KOPT-K1 (cell line): ENCODE results near the gene SLX4.

ENCODE experiments used
- H3K27ac ChIP-seq: fragments of 200-600 bp; sonication (generic); 2 replicates; pipeline ENCODE4 v1.5.1; 2016; ENCODE audit warnings: antibody characterized with exemption, mild to moderate bottlenecking, low read depth, low read length; ENCODE audit not compliant: poor library complexity, severe bottlenecking
- H3K36me3 ChIP-seq: fragments of 200-600 bp; sonication (generic); 2 replicates; pipeline ENCODE4 v1.5.1; 2017; ENCODE audit warnings: antibody characterized with exemption, mild to moderate bottlenecking, low read length, moderate library complexity; ENCODE audit not compliant: insufficient read depth
- H3K9me3 ChIP-seq: fragments of 200-600 bp; sonication (generic); 2 replicates; pipeline ENCODE4 v1.5.1; 2017; ENCODE audit warnings: antibody characterized with exemption, low read length, mild to moderate bottlenecking; ENCODE audit not compliant: insufficient read depth, poor library complexity, severe bottlenecking

The SLX4 gene

DNA sequence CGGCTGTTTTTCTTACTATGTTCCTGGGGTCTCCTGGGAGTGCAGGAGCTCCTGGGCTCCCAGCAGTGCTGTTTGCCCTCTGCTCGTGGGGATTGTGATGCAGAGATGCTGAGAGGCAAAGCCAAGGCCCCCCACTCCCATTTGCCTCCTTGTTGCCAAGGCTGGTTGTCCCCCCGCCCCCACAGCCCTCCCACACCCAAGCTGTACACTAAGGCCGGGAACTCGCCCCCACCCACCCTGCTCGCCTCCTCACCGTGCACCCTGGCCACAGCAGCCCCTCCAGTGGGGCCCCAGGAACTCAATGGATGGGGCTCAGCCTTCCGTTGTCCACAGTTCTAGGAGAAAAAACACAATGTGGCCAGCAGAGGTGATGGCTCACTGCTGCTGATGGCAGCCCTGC is 44.4 kb downstream of the SLX4 start:
- peaks cover 12% of the 10 kb centered on the region for H3K9me3 ChIP-seq
- H3K36me3 ChIP-seq: peaks cover 55% of the 10 kb centered on the region
- no peak overlapping the region for H3K27ac ChIP-seq

DNA sequence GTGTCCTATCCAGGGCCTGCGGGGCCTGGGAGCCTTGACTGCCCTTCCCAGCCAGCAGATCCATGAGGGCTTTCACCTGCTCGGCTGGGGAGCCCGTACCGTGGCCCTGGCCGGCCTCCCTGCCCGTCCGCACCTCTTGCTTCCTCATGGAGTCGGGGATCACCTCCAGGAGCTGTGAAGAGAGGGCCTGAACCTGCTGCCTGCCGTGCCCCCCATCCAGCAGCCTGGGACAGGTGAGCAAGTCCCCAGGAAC is 46.6 kb downstream of the SLX4 start:
- Histone ChIP-seq H3K9me3 (no peaks in the 10 kb centered on the region), H3K27ac (no peak overlapping the region), H3K36me3 (peaks cover 58% of the 10 kb centered on the region)

DNA sequence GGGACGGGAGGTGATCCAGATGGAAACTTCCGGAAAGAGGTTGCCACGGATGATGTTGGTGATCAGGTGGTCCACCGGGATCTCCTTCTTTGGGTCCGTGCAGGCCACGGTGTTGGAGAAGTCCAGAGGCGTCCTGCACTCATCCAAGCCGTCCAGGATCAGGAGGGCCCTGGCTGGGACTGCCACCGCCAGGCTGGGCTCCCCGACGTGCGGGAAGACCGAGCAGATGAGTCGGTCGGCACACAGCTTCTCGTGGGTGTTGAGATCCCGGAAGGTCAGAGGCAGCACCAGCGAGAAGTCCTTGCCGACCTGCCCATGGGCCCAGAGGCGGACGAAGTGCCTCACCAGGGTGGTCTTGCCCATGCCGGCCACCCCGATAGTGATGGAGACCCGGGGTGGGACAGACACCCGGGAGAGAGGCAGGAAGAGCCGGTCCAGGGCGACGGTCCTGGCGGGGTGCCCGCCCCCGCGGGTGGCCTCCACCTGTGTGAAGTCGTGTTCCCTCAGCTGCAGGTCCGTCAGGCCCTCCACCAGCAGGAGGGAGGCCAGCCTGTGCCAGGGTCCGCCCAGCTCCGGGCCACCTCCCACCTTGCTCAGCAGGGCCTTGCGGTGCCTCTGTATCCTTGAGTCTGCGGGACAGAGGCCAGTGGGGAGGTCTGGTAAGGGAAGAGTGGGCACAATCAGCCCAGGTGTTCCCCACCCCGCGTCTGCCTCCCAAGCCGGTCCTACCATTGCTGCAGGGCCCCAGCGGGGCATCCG is 47.1 kb downstream of the SLX4 start:
- Histone ChIP-seq H3K27ac (no peak overlapping the region), H3K9me3 (no peaks in the 10 kb centered on the region), H3K36me3 (peaks cover 58% of the 10 kb centered on the region)

DNA sequence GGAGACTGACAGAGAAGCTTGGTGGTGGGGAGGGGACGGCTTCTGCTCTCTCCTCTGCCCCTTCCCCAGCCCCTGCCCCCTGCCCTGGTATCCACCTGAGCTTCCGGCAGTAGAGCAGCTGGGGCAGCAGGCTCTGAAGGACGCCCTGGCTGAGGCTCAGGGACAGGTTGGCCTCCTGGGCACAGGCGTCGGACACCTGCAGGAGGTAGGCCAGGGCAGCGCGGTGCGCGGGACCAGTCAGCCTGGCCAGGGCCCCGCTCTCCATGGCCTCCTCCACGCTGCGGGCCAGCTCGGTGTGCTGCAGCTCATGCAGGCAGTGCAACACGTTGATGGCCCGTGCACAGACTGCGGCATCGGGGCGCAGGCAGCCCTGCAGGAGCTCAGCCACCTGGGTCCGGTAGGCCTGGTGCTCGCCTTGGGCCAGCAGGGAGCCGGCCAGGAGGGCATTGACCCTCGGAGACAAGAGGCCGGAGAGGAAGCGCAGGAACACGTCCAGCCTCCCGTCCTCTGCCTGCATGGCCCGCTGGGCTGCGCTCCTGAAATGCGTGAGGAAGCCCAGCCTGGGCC is 48.4 kb downstream of the SLX4 start:
- H3K27ac ChIP-seq: no peak overlapping the region
- no peaks in the 10 kb centered on the region for H3K9me3 ChIP-seq
- H3K36me3 ChIP-seq: peaks cover 68% of the 10 kb centered on the region

DNA sequence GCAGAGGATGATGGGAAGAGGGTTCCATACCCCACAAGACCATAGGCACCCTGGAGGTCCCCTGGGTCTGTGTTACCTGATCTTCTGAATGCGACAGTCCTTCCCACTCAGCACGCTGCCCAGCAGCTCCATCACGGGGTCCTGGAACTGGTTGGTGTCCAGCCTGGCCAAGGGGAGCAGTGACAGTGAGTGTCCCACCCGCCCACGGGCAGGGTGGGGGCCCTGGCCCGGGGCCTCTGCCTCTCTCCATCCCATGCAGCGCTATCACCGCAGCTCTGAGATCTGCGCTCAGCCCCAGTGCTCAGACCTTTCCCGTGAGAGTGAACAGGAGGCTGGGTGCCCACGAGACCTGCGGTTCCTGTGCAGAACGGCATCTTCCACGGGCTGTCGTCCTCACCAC is 49.8 kb downstream of the SLX4 start:
- peaks cover 76% of the 10 kb centered on the region for H3K36me3 ChIP-seq
- no peaks in the 10 kb centered on the region for H3K9me3 ChIP-seq
- H3K27ac ChIP-seq: no peak overlapping the region

DNA sequence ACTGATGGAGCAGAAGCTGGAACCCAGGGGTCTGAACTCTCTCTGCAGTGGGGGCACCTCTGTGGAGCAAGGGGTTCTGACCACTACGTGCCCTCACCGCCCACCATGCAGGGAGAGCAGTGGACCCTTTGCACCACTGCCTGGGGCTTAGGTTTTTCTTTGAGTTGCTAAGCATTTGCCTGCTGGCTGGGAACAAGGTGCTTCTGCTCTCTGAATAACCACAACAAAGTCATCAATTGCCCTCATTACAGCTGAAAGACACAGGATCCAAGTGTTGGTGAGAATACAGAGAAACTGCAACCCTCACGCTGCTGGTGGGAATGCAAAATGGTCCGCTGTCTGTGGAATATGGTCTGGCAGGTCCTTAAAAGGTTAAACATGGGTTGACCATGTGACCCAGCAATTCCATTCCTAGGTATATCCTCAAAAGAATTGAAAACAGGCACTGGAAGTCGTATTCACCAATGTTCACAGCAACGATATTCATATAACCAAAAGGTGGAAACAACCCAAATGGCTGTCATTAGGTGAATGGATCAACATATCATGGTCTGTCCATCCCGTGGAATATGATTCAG is 57.0 kb downstream of the SLX4 start:
- peaks cover 90% of the 10 kb centered on the region for H3K36me3 ChIP-seq
- H3K27ac ChIP-seq: no peak overlapping the region
- H3K9me3 ChIP-seq: no peaks in the 10 kb centered on the region

DNA sequence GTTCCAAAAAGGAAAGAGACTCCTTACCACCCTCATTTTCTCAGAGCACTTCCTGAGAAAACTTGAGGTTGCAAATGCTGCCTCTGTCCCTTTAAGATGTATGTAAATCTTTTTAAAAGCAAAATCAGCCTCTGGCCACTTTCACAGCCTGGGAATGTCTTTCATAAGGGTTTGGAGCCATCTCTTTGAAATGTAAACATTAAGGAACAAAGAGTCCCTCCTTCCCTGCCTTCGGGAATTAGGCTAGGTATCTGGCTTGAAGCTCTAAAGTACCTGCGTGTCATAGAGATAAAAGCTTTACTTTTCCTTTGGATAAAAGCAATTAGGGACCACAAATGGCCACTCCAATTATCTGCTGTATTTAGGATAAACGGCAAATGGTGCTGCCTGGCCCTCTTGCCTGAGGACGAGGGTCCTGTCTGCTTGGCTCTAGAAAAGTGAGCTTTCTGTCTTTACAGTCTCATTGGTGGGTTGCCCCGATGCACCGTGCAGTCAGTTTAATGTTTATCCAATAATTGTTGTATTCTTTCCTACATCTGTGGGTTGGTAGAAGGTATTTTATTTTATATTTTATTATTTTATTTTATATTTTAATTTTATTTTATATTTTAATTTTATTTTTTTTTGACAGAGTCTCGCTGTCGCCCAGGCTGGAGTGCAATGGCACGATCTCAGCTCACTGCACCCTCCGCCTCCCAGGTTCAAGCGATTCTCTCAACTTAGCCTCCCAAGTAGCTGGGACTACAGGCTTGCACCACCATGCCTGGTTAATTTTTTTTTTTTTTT is 58.1 kb downstream of the SLX4 start:
- no peak overlapping the region for H3K27ac ChIP-seq
- H3K9me3 ChIP-seq: no peaks in the 10 kb centered on the region
- H3K36me3 ChIP-seq: peaks cover 93% of the 10 kb centered on the region

DNA sequence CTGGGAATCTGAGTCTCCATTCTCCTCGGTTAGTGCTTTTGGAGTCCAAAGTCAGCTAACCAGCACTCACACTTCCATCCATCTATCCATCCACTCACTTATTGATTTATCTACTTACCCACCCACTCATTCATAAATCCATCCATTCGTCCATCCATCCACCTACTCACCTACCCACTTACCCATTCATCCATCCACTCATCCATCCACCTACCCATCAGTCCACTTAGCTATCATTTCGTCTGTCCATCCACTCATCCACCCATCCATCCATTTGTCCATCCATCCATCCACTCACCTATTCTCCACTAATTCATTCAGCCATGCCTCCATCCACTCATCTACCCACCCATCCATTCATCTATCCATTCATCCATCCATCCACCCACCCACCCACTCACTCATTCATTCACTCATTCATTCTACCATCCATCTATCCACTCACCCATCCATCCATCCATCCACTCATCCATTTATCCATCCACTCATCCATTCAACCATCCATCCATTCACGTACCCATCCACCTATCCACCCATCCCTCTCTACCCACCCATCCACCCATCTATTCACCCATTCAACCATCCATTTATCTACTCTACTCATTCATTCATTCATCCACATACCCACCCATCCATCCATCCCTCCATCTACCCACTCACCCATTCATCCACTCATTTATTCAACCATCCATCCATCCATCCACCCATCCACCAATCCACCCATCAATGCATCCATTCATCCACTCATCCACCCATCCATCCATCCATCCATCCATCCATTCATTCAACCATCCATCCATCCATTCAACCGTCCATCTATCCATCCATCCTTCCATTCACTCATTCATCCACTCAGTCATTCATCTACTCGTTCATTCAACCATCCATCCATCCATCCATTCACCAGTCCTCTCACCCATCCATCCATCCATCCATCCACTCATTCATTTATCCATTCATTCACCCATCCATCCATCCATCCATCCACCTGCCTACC is 60.3 kb downstream of the SLX4 start:
- H3K9me3 ChIP-seq: no peaks in the 10 kb centered on the region
- H3K27ac ChIP-seq: no peak overlapping the region
- peaks cover 89% of the 10 kb centered on the region for H3K36me3 ChIP-seq

DNA sequence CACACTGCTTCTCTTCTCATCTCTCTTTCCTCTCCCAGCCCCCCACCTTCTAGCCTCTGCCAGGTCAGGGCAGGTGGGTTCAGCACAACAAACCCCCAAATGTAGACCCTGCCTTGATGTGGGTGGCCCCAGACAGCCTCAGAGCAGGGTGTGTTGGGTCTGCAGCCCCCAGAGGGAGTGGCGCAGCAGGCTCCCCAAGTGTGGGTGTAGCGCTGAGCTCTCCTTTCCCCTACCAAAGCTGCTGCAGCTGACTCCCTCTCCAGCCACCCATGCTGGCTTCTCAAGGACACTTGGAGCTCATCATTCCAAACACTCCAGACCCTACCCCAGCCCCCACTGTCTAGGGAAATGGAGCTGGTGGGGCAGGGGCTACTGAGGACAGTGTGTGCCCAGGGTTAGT is 61.5 kb downstream of the SLX4 start:
- no peaks in the 10 kb centered on the region for H3K9me3 ChIP-seq
- peaks cover 80% of the 10 kb centered on the region for H3K36me3 ChIP-seq
- no peak overlapping the region for H3K27ac ChIP-seq

DNA sequence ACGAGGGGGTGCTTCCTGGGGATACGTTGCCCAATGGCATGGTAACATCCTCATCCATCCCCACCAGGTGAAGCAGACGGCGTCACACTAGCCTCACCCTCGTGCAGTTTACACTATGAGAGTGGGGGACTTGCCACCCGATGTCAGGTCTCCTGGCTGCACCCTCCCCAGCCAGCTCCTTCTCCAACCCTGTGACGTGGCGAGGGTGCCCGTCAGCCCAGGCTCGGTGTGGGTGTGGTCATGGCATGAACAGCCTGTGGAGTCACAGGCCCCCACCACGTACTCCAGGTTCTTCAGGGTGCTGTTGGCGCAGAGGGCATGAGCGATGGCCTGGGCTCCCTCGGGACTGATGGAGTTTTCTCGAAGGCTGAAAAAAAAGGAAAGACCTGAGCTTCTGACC is 62.5 kb downstream of the SLX4 start:
- Histone ChIP-seq H3K27ac (no peak overlapping the region), H3K9me3 (no peaks in the 10 kb centered on the region), H3K36me3 (peaks cover 70% of the 10 kb centered on the region)

DNA sequence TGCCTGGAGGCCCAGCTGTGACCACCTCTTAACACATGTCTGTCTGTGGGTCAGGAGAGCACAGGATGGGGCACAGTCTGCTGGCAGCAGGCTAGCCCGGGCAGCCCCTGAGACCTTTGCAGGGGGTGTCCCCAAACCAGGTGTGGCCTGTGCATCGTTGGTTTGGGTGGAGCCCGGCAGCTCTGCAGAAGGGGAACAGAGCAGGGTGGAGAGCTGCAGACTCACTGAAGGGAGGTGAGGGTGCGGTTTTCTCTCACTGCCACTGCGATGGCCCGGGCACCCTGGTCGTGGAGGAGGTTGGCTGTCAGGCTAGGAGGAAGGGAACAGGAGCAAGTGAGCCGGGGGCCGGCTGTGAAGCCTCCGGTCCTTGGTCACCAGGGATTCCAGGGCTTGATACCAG is 63.0 kb downstream of the SLX4 start:
- H3K9me3 ChIP-seq: no peaks in the 10 kb centered on the region
- peaks cover 73% of the 10 kb centered on the region for H3K36me3 ChIP-seq
- no peak overlapping the region for H3K27ac ChIP-seq

DNA sequence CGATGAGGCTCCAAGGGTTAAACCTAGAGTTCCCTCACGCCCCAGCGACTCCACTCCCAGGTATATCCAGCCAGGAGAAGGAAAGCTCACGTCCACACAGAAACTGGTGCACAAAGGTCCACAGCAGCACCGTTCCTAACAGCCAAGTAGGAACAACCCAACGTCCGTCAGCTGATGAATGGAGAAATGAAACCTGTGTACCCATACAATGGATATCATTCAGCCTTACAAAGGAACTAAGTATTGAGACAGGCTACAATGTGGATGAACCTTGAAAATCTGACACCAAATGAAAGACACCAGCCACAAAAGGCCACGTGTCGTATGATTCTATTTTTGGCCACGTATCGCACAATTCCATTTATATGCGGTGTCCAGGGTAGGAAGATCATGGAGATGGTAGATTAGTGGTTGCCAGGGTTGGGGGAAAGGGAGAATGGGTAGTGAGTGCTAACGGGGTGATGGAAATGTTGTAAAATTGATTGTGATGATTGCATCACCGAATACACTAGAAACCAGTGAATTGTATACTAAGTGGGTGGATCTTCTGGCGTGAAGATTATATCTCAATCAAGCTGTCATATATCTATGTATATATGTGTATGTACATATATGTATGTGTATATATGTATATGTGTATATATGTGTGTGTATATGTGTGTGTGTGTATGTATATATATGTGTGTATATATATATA is 64.3 kb downstream of the SLX4 start:
- no peak overlapping the region for H3K27ac ChIP-seq
- H3K9me3 ChIP-seq: no peaks in the 10 kb centered on the region
- peaks cover 73% of the 10 kb centered on the region for H3K36me3 ChIP-seq

DNA sequence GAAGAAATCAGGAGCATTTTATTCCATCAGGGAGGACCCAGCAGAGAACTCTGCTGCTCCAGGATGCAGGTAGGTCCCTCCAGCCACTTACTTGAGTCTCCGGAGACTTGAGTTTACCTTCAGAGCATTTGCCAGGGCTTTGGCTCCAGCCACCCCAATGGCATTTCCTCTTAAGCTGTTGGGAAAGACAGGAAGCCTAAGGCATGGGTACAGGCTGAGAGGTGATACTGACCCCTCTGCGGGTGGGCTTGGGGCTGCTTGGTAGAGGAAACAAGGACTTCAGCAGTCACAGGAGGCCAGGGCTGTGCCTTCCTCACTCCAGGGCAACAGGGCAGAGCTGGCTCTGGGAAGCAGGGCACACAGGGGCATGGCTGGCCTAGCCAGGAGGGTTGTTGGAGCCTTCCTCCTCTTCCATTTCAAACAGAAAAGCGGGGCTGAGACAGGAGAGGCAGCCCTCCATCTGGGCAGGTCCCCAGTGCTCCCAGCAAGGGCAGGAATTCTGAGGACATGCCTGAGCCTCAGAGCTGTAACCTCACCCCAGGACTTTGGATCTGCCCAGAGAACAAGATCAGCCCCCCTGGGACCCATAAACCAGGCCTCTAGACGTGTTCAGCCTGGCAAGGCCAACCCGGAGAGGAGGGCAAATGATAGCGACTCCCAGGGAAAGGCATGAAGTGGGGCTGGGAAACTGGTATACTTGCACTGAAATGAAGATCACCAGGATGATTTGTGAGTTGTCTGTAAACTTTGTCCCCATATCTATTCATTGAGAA is 68.6 kb downstream of the SLX4 start:
- H3K36me3 ChIP-seq: peaks cover 70% of the 10 kb centered on the region
- no peak overlapping the region for H3K27ac ChIP-seq
- H3K9me3 ChIP-seq: no peaks in the 10 kb centered on the region
